Spleen (tissue), 11 donors: ENCODE measurements around the gene NUDT8. TPM values are rescaled to one million over a fixed set of nuclear protein-coding genes. Genes with fewer than 3 reads are reported as not detected.
"Not testable (repeated sequence)": the region's sequence is repeated elsewhere in the genome, so short reads cannot be mapped to it uniquely, and the experiment has no call there.

Experiments
- DNase-seq: peaks from one replicate; pipeline ENCODE4 v3.0.0-alpha.2; 2020
- H3K27ac ChIP-seq, 8 donors: fragments of 200-600 bp; sonication (generic) in 7 of 8; 1 replicate in 4 of 8; 2 replicates in 4 of 8; pipeline versions ENCODE4 v1.5.0 to v1.8.0; 2016 to 2021; ENCODE audit warnings: inconsistent platforms in 4 of 8, mild to moderate bottlenecking in 4 of 8, moderate library complexity in 1 of 8
- H3K27me3 ChIP-seq, 7 donors: fragments of 200-600 bp; sonication (generic) in 6 of 7; replicated peaks in 1 of 7; 1 replicate in 4 of 7; 2 replicates in 3 of 7; pipeline versions ENCODE4 v1.5.0 to v1.8.0; 2016 to 2021; ENCODE audit warnings: inconsistent platforms in 3 of 7, mild to moderate bottlenecking in 1 of 7
- H3K36me3 ChIP-seq, 6 donors: fragments of 200-600 bp; sonication (generic) in 5 of 6; 1 replicate in 4 of 6; 2 replicates in 2 of 6; pipeline versions ENCODE4 v1.5.0 to v1.8.0; 2016 to 2021; ENCODE audit warnings: inconsistent platforms in 2 of 6
- H3K4me1 ChIP-seq, 6 donors: fragments of 200-600 bp; sonication (generic) in 5 of 6; 1 replicate in 3 of 6; 2 replicates in 3 of 6; pipeline versions ENCODE4 v1.5.0 to v1.8.0; 2016 to 2021; ENCODE audit warnings: inconsistent platforms in 3 of 6
- H3K4me3 ChIP-seq, 8 donors: fragments of 200-600 bp; sonication (generic) in 7 of 8; 1 replicate in 4 of 8; 2 replicates in 4 of 8; pipeline versions ENCODE4 v1.5.0 to v1.8.0; 2016 to 2021; ENCODE audit warnings: inconsistent platforms in 4 of 8, mild to moderate bottlenecking in 4 of 8, moderate library complexity in 2 of 8
- H3K9me3 ChIP-seq, 8 donors: fragments of 200-600 bp; sonication (generic) in 7 of 8; 1 replicate in 4 of 8; 2 replicates in 4 of 8; pipeline versions ENCODE4 v1.5.0 to v1.8.0; 2016 to 2021; ENCODE audit warnings: inconsistent platforms in 4 of 8
- POLR2A ChIP-seq, 3 donors: fragments of 450-650 bp; IDR thresholded peaks; one replicate each; pipeline ENCODE4 v1.5.1; 2017; ENCODE audit warnings: antibody characterized with exemption in 3 of 3, mild to moderate bottlenecking in 1 of 3
- POLR2AphosphoS5 ChIP-seq, 3 donors: sonication (generic); formaldehyde crosslinking; IDR thresholded peaks; one replicate each; pipeline ENCODE4 v1.5.1; 2017; ENCODE audit warnings: antibody characterized with exemption in 3 of 3
- WGBS, 5 donors: extraction: QIAGEN DNeasy Blood & Tissue Kit in 3 of 5; methylation state at CpG; one replicate each; pipeline versions ENCODE4 v1.1.5 to v1.1.7; 2013 to 2018; 5-methylcytosine and 5-hydroxymethylcytosine counted together
- intact Hi-C: fragments of 100-400 bp; cut with DNase I; formaldehyde crosslinking; loops from one replicate; pipeline ENCODE4 v1.15.0; 2023; ENCODE audit warnings: low total_unique reads
- polyA plus RNA-seq, 3 donors: library from polyadenylated mRNA; stranded (reverse); fragments of 200-250 nt; gene quantifications; one replicate each; pipeline ENCODE4 v1.2.1, GENCODE V29; 2013
- total RNA-seq, 7 donors: library from RNA; depleted of rRNA in 3 of 7; stranded (reverse); fragments of >200 nt in 3 of 7; fragmentation: NEBNext Ultra II Directional in 4 of 7; extraction: Animal tissue kit (Norgen Biotek cat#: 25700) in 4 of 7; gene quantifications; one replicate each; pipeline versions ENCODE4 v1.1.0 to v1.2.1, GENCODE V29; 2016 to 2021
- TF ChIP-seq, protein P1 (sequence below), 11 experiments: fragments of 200-600 bp in 7 of 11; fragments of 450-650 bp in 4 of 11; sonication (generic) in 4 of 11; IDR thresholded peaks in 8 of 11; conservative IDR thresholded peaks in 3 of 11; 1 replicate in 7 of 11; 2 replicates in 4 of 11; pipeline versions ENCODE4 v1.4.0 to v1.8.0; 2016 to 2021; ENCODE audit warnings: antibody characterized with exemption in 11 of 11, inconsistent platforms in 4 of 11, mild to moderate bottlenecking in 1 of 11
- donor health status: healthy with polysubstance abuse.
- donor health status: DM: no; HTN: no; CAD: no; lungs with moderate emphysema.
- donor health status: DM: no; HTN: no; CAD: no.
- donor health status: Bipolar disorder and iron deficiency.
- donor health status: healthy.
- donor health status: DM: no; HTN: no; CAD: no.
- donor health status: DM: yes; HTN: yes; CAD: no.

The NUDT8 gene
- total and polyA plus RNA-seq, 10 donors: 2.7 to 9.2 (median 5.9) TPM

- intact Hi-C loops: no loop called here
- Histone ChIP-seq H3K27me3 (peaks cover 0 to 3% (median 0%) of the 10 kb centered on the region in 7 donors), H3K9me3 (no peaks in the 10 kb centered on the region), H3K36me3 (no peaks in the 10 kb centered on the region), H3K4me1 (peaks cover 4 to 29% (median 23%) of the 10 kb centered on the region in 6 donors), H3K4me3 (no peak overlapping the region), H3K27ac (no peak overlapping the region)
- WGBS, 5 donors: 87 to 97% (median 95%) methylated on average over 8 to 22 of the region's 22 CpGs
- DNase-seq: no peak
- TF ChIP-seq, protein P1, sequence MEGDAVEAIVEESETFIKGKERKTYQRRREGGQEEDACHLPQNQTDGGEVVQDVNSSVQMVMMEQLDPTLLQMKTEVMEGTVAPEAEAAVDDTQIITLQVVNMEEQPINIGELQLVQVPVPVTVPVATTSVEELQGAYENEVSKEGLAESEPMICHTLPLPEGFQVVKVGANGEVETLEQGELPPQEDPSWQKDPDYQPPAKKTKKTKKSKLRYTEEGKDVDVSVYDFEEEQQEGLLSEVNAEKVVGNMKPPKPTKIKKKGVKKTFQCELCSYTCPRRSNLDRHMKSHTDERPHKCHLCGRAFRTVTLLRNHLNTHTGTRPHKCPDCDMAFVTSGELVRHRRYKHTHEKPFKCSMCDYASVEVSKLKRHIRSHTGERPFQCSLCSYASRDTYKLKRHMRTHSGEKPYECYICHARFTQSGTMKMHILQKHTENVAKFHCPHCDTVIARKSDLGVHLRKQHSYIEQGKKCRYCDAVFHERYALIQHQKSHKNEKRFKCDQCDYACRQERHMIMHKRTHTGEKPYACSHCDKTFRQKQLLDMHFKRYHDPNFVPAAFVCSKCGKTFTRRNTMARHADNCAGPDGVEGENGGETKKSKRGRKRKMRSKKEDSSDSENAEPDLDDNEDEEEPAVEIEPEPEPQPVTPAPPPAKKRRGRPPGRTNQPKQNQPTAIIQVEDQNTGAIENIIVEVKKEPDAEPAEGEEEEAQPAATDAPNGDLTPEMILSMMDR (IDR thresholded peaks at IDR 0.05 in 8 of 11, conservative IDR thresholded peaks at IDR 0.05 in 3 of 11): no peak
- TF ChIP-seq POLR2AphosphoS5 (IDR thresholded peaks at IDR 0.05): no peak
- TF ChIP-seq POLR2A (IDR thresholded peaks at IDR 0.05): no peak
These were observed 33.9 kb upstream of the NUDT8 start for GRCh38 chr11:67663532-67664212.

GRCh38 chr11:67662835-67663531, 33.2 kb upstream of the NUDT8 start:
- H3K27ac ChIP-seq: no peak overlapping the region
- no peaks in the 10 kb centered on the region for H3K36me3 ChIP-seq
- H3K4me1 ChIP-seq: peaks cover 4 to 28% (median 19%) of the 10 kb centered on the region in 6 donors
- DNase-seq: no peak
- TF ChIP-seq, protein P1 (IDR thresholded peaks at IDR 0.05 in 8 of 11, conservative IDR thresholded peaks at IDR 0.05 in 3 of 11): no peak
- TF ChIP-seq POLR2A (IDR thresholded peaks at IDR 0.05) (no peak), POLR2AphosphoS5 (IDR thresholded peaks at IDR 0.05) (no peak)
- WGBS, 5 donors: 76 to 93% (median 83%) methylated on average over 11 to 19 of the region's 19 CpGs
- peaks cover 0 to 3% (median 0%) of the 10 kb centered on the region in 7 donors for H3K27me3 ChIP-seq
- intact Hi-C loops: no loop called here
- no peaks in the 10 kb centered on the region for H3K9me3 ChIP-seq
- no peak overlapping the region for H3K4me3 ChIP-seq

GRCh38 chr11:67662142-67662834, 32.6 kb upstream of the NUDT8 start:
- peaks cover 0 to 2% (median 0%) of the 10 kb centered on the region in 8 donors for H3K9me3 ChIP-seq
- TF ChIP-seq, protein P1 (IDR thresholded peaks at IDR 0.05 in 8 of 11, conservative IDR thresholded peaks at IDR 0.05 in 3 of 11): no peak
- no peak for TF ChIP-seq POLR2A (IDR thresholded peaks at IDR 0.05)
- no peak for TF ChIP-seq POLR2AphosphoS5 (IDR thresholded peaks at IDR 0.05)
- no peaks in the 10 kb centered on the region for H3K36me3 ChIP-seq
- no peak overlapping the region for H3K27ac ChIP-seq
- no peak for DNase-seq
- intact Hi-C loops: no loop called here
- peaks cover 0 to 21% (median 12%) of the 10 kb centered on the region in 6 donors for H3K4me1 ChIP-seq
- no peak overlapping the region for H3K4me3 ChIP-seq
- H3K27me3 ChIP-seq: peaks cover 0 to 2% (median 0%) of the 10 kb centered on the region in 7 donors
- WGBS, 5 donors: 85 to 95% (median 90%) methylated on average over 12 of the region's 12 CpGs

GRCh38 chr11:67660752-67661151, 31.0 kb upstream of the NUDT8 start:
- WGBS, 5 donors: 62 to 89% (median 82%) methylated on average over 5 of the region's 5 CpGs
- H3K4me1 ChIP-seq: peaks cover 0 to 14% (median 4%) of the 10 kb centered on the region in 6 donors
- H3K36me3 ChIP-seq, H3K27me3 ChIP-seq, H3K27ac ChIP-seq, DNase-seq, intact Hi-C loops, H3K4me3 ChIP-seq: not testable (repeated sequence)
- H3K9me3 ChIP-seq: peaks cover 0 to 17% (median 8%) of the 10 kb centered on the region in 8 donors
